Mesothelial cell of epicardium (in vitro differentiated cells): Measurements from ENCODE around the gene SNX9. TPM values are rescaled to one million over a fixed set of nuclear protein-coding genes. Genes with fewer than 3 reads are reported as not detected.
"Not testable (repeated sequence)": the region's sequence is repeated elsewhere in the genome, so short reads cannot be mapped to it uniquely, and the experiment has no call there.

ENCODE experiments used
- DNase-seq, 2 experiments: peaks; one replicate each; pipeline ENCODE4 v3.0.0; 2021; ENCODE audit warnings: low spot score in 2 of 2; ENCODE audit not compliant: unreplicated experiment in 2 of 2
- H3K27ac Mint-ChIP-seq: 2 replicates; pipeline ENCODE4 v1.8.0; 2021; ENCODE audit warnings: mixed read lengths
- H3K27me3 Mint-ChIP-seq: 2 replicates; pipeline ENCODE4 v1.8.0; 2021; ENCODE audit warnings: low read depth, mixed read lengths
- H3K36me3 Mint-ChIP-seq: 2 replicates; pipeline ENCODE4 v1.8.0; 2021; ENCODE audit warnings: mixed read lengths
- H3K4me1 Mint-ChIP-seq: 2 replicates; pipeline ENCODE4 v1.8.0; 2021; ENCODE audit warnings: mixed read lengths
- H3K4me3 Mint-ChIP-seq: 2 replicates; pipeline ENCODE4 v1.8.0; 2021; ENCODE audit warnings: mild to moderate bottlenecking, moderate library complexity, mixed read lengths
- H3K9me3 Mint-ChIP-seq: 2 replicates; pipeline ENCODE4 v1.8.0; 2021; ENCODE audit warnings: mixed read lengths
- CTCF ChIP-seq: fragments of 200-600 bp; sonication (generic); IDR thresholded peaks from one replicate; pipeline ENCODE4 v1.5.0; 2021; ENCODE audit warnings: antibody characterized with exemption; ENCODE audit not compliant: unreplicated experiment
- total RNA-seq: library from RNA; stranded (reverse); gene quantifications from 3 replicates; pipeline ENCODE4 v1.2.1, GENCODE V29; 2021

SNX9 gene
- total RNA-seq, 1 donor from 2014 or later: 23.1 TPM

- Mint-ChIP-seq H3K9me3 (no peaks in the 10 kb centered on the region), H3K27me3 (no peaks in the 10 kb centered on the region), H3K4me3 (no peak overlapping the region), H3K36me3 (peaks cover 13% of the 10 kb centered on the region), H3K27ac (no peak overlapping the region), H3K4me1 (peaks cover 19% of the 10 kb centered on the region)
- no peak for DNase-seq
- TF ChIP-seq CTCF: no peak
Measured at GRCh38 chr6:157898169-157898568, 75.1 kb downstream of the SNX9 start.

- DNase-seq: no peak
- TF ChIP-seq CTCF: no peak
- Mint-ChIP-seq H3K4me3 (no peak overlapping the region), H3K4me1 (peaks cover 19% of the 10 kb centered on the region), H3K36me3 (peaks cover 13% of the 10 kb centered on the region), H3K27ac (no peak overlapping the region), H3K9me3 (no peaks in the 10 kb centered on the region), H3K27me3 (no peaks in the 10 kb centered on the region)
Measured at GRCh38 chr6:157898640-157899039, 75.6 kb downstream of the SNX9 start.

- Mint-ChIP-seq H3K4me1 (peaks cover 19% of the 10 kb centered on the region), H3K27ac (peak overlapping the region; percentile 70), H3K36me3 (peaks cover 15% of the 10 kb centered on the region)
- not testable (repeated sequence) for H3K4me3 Mint-ChIP-seq, H3K27me3 Mint-ChIP-seq, DNase-seq, H3K9me3 Mint-ChIP-seq
Measured at GRCh38 chr6:157900262-157900661, 77.2 kb downstream of the SNX9 start.

- peaks cover 19% of the 10 kb centered on the region for H3K4me1 Mint-ChIP-seq
- H3K36me3 Mint-ChIP-seq: peaks cover 18% of the 10 kb centered on the region
Measured at GRCh38 chr6:157900751-157901150, 77.7 kb downstream of the SNX9 start.

GRCh38 chr6:157904999-157905398, 82.0 kb downstream of the SNX9 start:
- DNase-seq: no peak
- H3K4me1 Mint-ChIP-seq: peaks cover 17% of the 10 kb centered on the region
- TF ChIP-seq CTCF: no peak
- peaks cover 3% of the 10 kb centered on the region for H3K9me3 Mint-ChIP-seq
- peaks cover 31% of the 10 kb centered on the region for H3K36me3 Mint-ChIP-seq
- H3K27ac Mint-ChIP-seq: no peak overlapping the region
- no peak overlapping the region for H3K4me3 Mint-ChIP-seq
- H3K27me3 Mint-ChIP-seq: no peaks in the 10 kb centered on the region

More at GRCh38 chr6:157900751-157901150, 77.7 kb downstream of the SNX9 start:
- peak overlapping the region; percentile 36 for H3K27ac Mint-ChIP-seq
- not testable (repeated sequence) for H3K4me3 Mint-ChIP-seq, H3K9me3 Mint-ChIP-seq, H3K27me3 Mint-ChIP-seq, DNase-seq

GRCh38 chr6:157905590-157906342, 82.7 kb downstream of the SNX9 start:
- H3K4me1 Mint-ChIP-seq: peaks cover 10% of the 10 kb centered on the region
- H3K27ac Mint-ChIP-seq: no peak overlapping the region
- no peak for DNase-seq
- H3K9me3 Mint-ChIP-seq: peaks cover 3% of the 10 kb centered on the region
- no peak for TF ChIP-seq CTCF
- H3K27me3 Mint-ChIP-seq: no peaks in the 10 kb centered on the region
- peaks cover 38% of the 10 kb centered on the region for H3K36me3 Mint-ChIP-seq
- no peak overlapping the region for H3K4me3 Mint-ChIP-seq
